OCI-LY1 (cell line): ENCODE data around the gene TAF3.

Experiments used
- CTCF ChIP-seq: fragments of 200-600 bp; sonication (generic), shearing (Covaris generic); IDR thresholded peaks from 2 replicates; pipeline ENCODE4 v1.5.1; 2017; ENCODE audit warnings: mild to moderate bottlenecking, antibody characterized with exemption, low read length, moderate library complexity, mixed read lengths
- EZH2 ChIP-seq: fragments of 200-600 bp; sonication (generic), shearing (Covaris generic); IDR thresholded peaks from 2 replicates; pipeline ENCODE4 v1.8.0; 2017; ENCODE audit warnings: borderline replicate concordance, mixed run types, mild to moderate bottlenecking, antibody characterized with exemption, low read length, moderate library complexity, mixed read lengths

GRCh38 chr10:8049865-8050555 lies 231.7 kb downstream of the TAF3 start:
- TF ChIP-seq CTCF = no peak
- no peak for TF ChIP-seq EZH2
